ENCODE results near the gene KDM4C. TPM values are rescaled to one million over a fixed set of nuclear protein-coding genes. Genes with fewer than 3 reads are reported as not detected.
"Not testable (repeated sequence)": the region's sequence is repeated elsewhere in the genome, so short reads cannot be mapped to it uniquely, and the experiment has no call there.

Gene KDM4C
- total RNA-seq (ENCODE audit: unreplicated experiment), result 63.5 TPM
- long read RNA-seq, full-length matches to known transcripts, result 3 of 7 reads
- long read RNA-seq, partial matches to known transcripts, result 0 of 7 reads
- long read RNA-seq, other reads (novel, unspliced or antisense), result 4 of 7 reads

DNA sequence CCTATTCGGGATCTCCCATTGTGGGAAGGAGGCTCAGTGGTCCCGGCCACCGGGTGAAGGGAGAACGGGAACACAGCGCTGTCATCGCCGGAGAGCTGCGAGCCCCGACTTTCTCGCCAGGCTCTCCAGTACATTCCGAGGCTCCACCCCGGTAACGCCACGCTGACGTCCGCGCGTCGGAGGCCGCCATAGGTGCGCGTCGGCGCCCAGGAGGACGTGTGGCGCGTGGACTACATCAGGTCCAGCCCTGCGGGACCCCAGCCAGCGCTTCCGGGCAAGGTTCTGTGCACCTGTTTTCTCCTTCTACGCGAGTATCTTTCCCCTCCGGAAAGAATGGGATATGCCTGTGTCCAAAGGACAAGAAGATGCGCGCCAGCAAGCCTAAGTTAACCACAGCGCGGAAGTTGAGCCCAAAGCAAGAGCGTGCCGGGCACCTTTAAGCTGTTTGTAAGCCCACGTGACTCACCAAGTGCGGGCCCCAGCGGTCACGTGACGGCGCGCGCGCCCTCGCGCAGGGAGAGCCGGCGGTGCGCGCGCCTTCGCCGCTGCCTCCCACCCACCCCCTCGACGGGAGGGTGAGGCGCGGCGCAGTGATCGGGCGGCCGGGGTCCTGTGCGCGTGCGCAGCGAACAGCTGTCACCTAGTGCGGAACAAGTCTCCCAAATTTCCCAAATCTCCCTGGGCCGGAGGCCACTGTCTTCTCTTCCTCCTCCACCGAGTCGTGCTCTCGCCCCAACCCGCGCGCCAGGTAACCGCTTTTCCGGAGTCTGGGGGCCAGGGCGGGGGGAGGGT lies at the start of gene KDM4C:
Gene KDM4C (plus strand): TSS at position 518 of the 792 bp plus-strand sequence. CDS start 35,016 bp downstream, outside the sequence.
- peak within 1 kb of the TSS; percentile 98 for H3K4me3 Mint-ChIP-seq (ENCODE audit: unreplicated experiment)
- H3K4me1 Mint-ChIP-seq (ENCODE audit: low read depth, unreplicated experiment), result peaks cover 4% of the 10 kb centered on the region
- H3K9me3 Mint-ChIP-seq (ENCODE audit: unreplicated experiment), result peaks cover 12% of the 10 kb centered on the region
- peak within 1 kb of the TSS; percentile 97 for H3K27ac Mint-ChIP-seq (ENCODE audit: unreplicated experiment)
- peaks cover 12% of the 10 kb centered on the region for H3K27me3 Mint-ChIP-seq (ENCODE audit: unreplicated experiment)
- peak; percentile 97 for DNase-seq
- TF ChIP-seq, protein P1, sequence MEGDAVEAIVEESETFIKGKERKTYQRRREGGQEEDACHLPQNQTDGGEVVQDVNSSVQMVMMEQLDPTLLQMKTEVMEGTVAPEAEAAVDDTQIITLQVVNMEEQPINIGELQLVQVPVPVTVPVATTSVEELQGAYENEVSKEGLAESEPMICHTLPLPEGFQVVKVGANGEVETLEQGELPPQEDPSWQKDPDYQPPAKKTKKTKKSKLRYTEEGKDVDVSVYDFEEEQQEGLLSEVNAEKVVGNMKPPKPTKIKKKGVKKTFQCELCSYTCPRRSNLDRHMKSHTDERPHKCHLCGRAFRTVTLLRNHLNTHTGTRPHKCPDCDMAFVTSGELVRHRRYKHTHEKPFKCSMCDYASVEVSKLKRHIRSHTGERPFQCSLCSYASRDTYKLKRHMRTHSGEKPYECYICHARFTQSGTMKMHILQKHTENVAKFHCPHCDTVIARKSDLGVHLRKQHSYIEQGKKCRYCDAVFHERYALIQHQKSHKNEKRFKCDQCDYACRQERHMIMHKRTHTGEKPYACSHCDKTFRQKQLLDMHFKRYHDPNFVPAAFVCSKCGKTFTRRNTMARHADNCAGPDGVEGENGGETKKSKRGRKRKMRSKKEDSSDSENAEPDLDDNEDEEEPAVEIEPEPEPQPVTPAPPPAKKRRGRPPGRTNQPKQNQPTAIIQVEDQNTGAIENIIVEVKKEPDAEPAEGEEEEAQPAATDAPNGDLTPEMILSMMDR (IDR thresholded peaks at IDR 0.05; ENCODE audit: partially characterized antibody, unreplicated experiment), result no peak
- no peaks in the 10 kb centered on the region for H3K36me3 Mint-ChIP-seq (ENCODE audit: unreplicated experiment)

GRCh38 chr9:6708732-6709131 lies 49.0 kb upstream of the KDM4C start:
- Mint-ChIP-seq H3K4me3 (ENCODE audit: unreplicated experiment) (no peak overlapping the region), H3K27me3 (ENCODE audit: unreplicated experiment) (no peaks in the 10 kb centered on the region)

GRCh38 chr9:6711403-6711802 lies 46.4 kb upstream of the KDM4C start:
- Mint-ChIP-seq H3K27me3 (ENCODE audit: unreplicated experiment) (peaks cover 4% of the 10 kb centered on the region), H3K4me3 (ENCODE audit: unreplicated experiment) (no peak overlapping the region), H3K4me1 (ENCODE audit: low read depth, unreplicated experiment) (no peaks in the 10 kb centered on the region), H3K27ac (ENCODE audit: unreplicated experiment) (no peak overlapping the region), H3K36me3 (ENCODE audit: unreplicated experiment) (peaks cover 3% of the 10 kb centered on the region), H3K9me3 (ENCODE audit: unreplicated experiment) (no peaks in the 10 kb centered on the region)
- no peak for DNase-seq
- TF ChIP-seq, protein P1 (IDR thresholded peaks at IDR 0.05; ENCODE audit: partially characterized antibody, unreplicated experiment), result no peak

More at GRCh38 chr9:6708732-6709131, 49.0 kb upstream of the KDM4C start:
- Mint-ChIP-seq H3K4me1 (ENCODE audit: low read depth, unreplicated experiment) (no peaks in the 10 kb centered on the region), H3K27ac (ENCODE audit: unreplicated experiment) (no peak overlapping the region), H3K36me3 (ENCODE audit: unreplicated experiment) (peaks cover 3% of the 10 kb centered on the region), H3K9me3 (ENCODE audit: unreplicated experiment) (peaks cover 4% of the 10 kb centered on the region)
- TF ChIP-seq, protein P1 (IDR thresholded peaks at IDR 0.05; ENCODE audit: partially characterized antibody, unreplicated experiment), result no peak
- no peak for DNase-seq

DNA sequence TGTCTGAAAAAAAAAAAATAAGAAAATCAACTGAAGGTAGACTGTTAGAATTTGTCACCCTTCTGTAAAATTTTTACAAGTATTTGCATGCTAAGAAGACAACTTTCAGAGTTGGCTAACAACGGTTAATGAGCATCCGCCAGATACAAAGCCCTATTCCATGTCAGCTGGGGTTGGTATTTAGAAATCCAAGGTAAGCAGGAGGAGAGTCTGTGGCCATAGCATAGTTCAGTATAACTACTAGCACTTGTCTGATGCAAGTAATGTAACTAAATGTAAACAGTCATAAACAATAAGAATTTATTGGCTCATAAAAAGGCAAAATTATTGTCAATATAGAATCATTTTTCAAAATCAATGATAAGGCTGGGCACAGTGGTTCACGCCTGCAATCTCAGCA lies 45.7 kb upstream of the KDM4C start:
- TF ChIP-seq, protein P1 (IDR thresholded peaks at IDR 0.05; ENCODE audit: partially characterized antibody, unreplicated experiment), result no peak
- Mint-ChIP-seq H3K36me3 (ENCODE audit: unreplicated experiment) (peaks cover 3% of the 10 kb centered on the region), H3K4me3 (ENCODE audit: unreplicated experiment) (no peak overlapping the region), H3K4me1 (ENCODE audit: low read depth, unreplicated experiment) (no peaks in the 10 kb centered on the region), H3K27ac (ENCODE audit: unreplicated experiment) (no peak overlapping the region), H3K9me3 (ENCODE audit: unreplicated experiment) (no peaks in the 10 kb centered on the region), H3K27me3 (ENCODE audit: unreplicated experiment) (peaks cover 8% of the 10 kb centered on the region)
- DNase-seq, result no peak

GRCh38 chr9:6714176-6714575 lies 43.6 kb upstream of the KDM4C start:
- Mint-ChIP-seq H3K27ac (ENCODE audit: unreplicated experiment) (no peak overlapping the region), H3K36me3 (ENCODE audit: unreplicated experiment) (no peaks in the 10 kb centered on the region), H3K9me3 (ENCODE audit: unreplicated experiment) (no peaks in the 10 kb centered on the region), H3K4me3 (ENCODE audit: unreplicated experiment) (no peak overlapping the region), H3K27me3 (ENCODE audit: unreplicated experiment) (peaks cover 9% of the 10 kb centered on the region), H3K4me1 (ENCODE audit: low read depth, unreplicated experiment) (no peaks in the 10 kb centered on the region)
- no peak for DNase-seq
- TF ChIP-seq, protein P1 (IDR thresholded peaks at IDR 0.05; ENCODE audit: partially characterized antibody, unreplicated experiment), result no peak

- H3K36me3 Mint-ChIP-seq (ENCODE audit: unreplicated experiment); DNase-seq; H3K27ac Mint-ChIP-seq (ENCODE audit: unreplicated experiment); H3K27me3 Mint-ChIP-seq (ENCODE audit: unreplicated experiment); H3K4me1 Mint-ChIP-seq (ENCODE audit: low read depth, unreplicated experiment); H3K9me3 Mint-ChIP-seq (ENCODE audit: unreplicated experiment): not testable (repeated sequence)
- peak overlapping the region; percentile 85 for H3K4me3 Mint-ChIP-seq (ENCODE audit: unreplicated experiment)
Observed at GRCh38 chr9:6715153-6715754, 42.5 kb upstream of the KDM4C start.
